IPS DF 6.9 (cell line): Measurements from ENCODE around the gene AGBL1.
A peak's percentile ranks its signal among the peaks of the same experiment; 100 is the strongest.

ENCODE experiments used
- DNase-seq: peaks from one replicate; pipeline ENCODE4 v3.0.0-alpha.2; 2013; ENCODE audit warnings: low read depth, low spot score
- H3K27ac ChIP-seq: one replicate; pipeline ENCODE4 v1.5.1; 2013; ENCODE audit warnings: low read length, control low read depth
- H3K27me3 ChIP-seq: 2 replicates; pipeline ENCODE4 v1.6.1; 2013; ENCODE audit warnings: mild to moderate bottlenecking, low read length; ENCODE audit not compliant: control insufficient read depth, insufficient read depth
- H3K36me3 ChIP-seq: 2 replicates; pipeline ENCODE4 v1.6.1; 2013; ENCODE audit warnings: low read length; ENCODE audit not compliant: control insufficient read depth, insufficient read depth
- H3K4me1 ChIP-seq: 2 replicates; pipeline ENCODE4 v1.6.1; 2013; ENCODE audit warnings: low read length; ENCODE audit not compliant: control insufficient read depth, insufficient read depth
- H3K4me3 ChIP-seq: 2 replicates; pipeline ENCODE4 v1.5.1; 2013; ENCODE audit warnings: mild to moderate bottlenecking, low read length
- H3K9me3 ChIP-seq: 2 replicates; pipeline ENCODE4 v1.6.1; 2013; ENCODE audit warnings: low read length, inconsistent platforms; ENCODE audit not compliant: control insufficient read depth, insufficient read depth
- WGBS: extraction: QIAGEN DNeasy Blood & Tissue Kit; methylation state at CpG from one replicate; pipeline ENCODE4 v1.1.7; 2013; ENCODE audit warnings: mixed read lengths, missing lambda C conversion rate; ENCODE audit not compliant: insufficient read length, insufficient coverage; 5-methylcytosine and 5-hydroxymethylcytosine counted together

The AGBL1 gene

DNA sequence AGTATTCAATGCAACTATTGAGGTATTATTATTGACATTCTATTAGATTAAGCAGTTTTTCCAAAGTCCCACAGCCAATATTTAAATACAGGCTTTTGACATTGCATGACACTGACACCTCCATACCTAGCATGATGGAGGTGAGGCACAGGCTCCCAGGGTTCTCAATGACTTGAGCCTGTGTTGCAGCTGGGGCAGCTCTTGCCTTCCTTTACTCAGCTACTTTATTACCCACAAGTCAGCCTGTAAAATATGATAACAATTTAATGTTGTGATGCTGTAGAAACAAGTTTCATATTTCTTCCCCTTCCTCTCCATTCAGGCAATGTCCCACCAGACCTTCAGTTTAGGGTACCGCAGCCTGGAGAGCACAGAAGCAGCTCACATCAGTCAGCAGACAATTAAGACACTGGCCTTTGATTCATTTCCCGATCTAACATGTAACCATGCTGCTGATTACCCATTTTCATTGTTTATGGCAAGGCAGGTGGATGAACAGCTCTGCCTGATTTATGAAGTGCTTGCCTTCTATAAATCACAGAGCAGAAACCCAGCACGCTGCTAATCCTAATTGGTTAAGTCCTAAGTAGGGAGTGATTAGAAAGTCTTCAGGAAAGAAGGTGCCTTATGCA is 826.1 kb downstream of the AGBL1 start:
- H3K27ac ChIP-seq, result no peak overlapping the region
- no peaks in the 10 kb centered on the region for H3K27me3 ChIP-seq
- no peaks in the 10 kb centered on the region for H3K4me1 ChIP-seq
- DNase-seq, result no peak
- no peaks in the 10 kb centered on the region for H3K9me3 ChIP-seq
- no peak overlapping the region for H3K4me3 ChIP-seq
- WGBS, result no CpG with 5 or more reads among the region's 3 CpGs
- no peaks in the 10 kb centered on the region for H3K36me3 ChIP-seq

DNA sequence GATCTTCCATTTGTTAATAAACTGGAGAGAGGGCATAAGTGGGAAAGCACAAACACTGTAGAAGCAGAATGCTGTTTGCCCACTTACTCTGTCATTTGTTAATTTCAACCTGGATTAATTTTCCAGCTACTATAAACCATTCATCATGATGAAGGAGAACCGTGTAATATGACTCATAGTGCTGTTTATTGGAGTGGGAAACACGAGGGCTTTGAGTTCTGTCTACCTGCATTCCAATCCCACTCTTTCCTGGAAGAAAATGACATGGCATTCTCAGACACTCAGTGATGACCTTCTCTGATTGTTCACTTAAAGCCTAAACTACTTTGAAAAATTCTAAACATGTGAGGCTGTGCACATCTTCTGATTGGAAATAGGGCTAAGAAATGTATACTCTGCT is 826.7 kb downstream of the AGBL1 start:
- Histone ChIP-seq H3K27me3 (no peaks in the 10 kb centered on the region), H3K9me3 (no peaks in the 10 kb centered on the region), H3K36me3 (no peaks in the 10 kb centered on the region), H3K27ac (no peak overlapping the region), H3K4me3 (no peak overlapping the region), H3K4me1 (no peaks in the 10 kb centered on the region)
- no peak for DNase-seq
- no CpG with 5 or more reads among the region's 2 CpGs for WGBS

DNA sequence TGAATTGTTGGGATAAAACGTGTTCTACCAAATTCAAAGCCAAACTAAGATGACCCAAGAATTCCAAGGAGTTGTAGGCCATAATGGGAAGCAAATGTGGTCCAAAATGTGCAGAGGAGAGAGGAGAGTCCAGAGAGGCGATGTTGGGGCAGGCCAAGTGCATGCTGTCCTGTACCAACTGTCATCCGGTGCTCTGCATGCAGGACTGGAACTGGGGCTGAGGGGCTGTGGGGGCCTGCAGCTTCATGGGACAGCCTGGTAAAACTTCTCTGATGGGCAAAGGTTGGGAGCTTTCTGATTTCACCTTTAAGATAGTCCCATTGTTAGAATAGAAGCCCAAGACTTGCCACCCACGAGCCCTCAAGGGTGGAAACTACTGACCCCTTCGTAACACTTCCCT is 831.4 kb downstream of the AGBL1 start:
- H3K36me3 ChIP-seq, result no peaks in the 10 kb centered on the region
- no peak for DNase-seq
- H3K9me3 ChIP-seq, result no peaks in the 10 kb centered on the region
- no CpG with 5 or more reads among the region's 5 CpGs for WGBS
- no peak overlapping the region for H3K27ac ChIP-seq
- H3K27me3 ChIP-seq, result no peaks in the 10 kb centered on the region
- H3K4me3 ChIP-seq, result no peak overlapping the region
- peaks cover 6% of the 10 kb centered on the region; the same call in 1 of the 2 replicates for H3K4me1 ChIP-seq

DNA sequence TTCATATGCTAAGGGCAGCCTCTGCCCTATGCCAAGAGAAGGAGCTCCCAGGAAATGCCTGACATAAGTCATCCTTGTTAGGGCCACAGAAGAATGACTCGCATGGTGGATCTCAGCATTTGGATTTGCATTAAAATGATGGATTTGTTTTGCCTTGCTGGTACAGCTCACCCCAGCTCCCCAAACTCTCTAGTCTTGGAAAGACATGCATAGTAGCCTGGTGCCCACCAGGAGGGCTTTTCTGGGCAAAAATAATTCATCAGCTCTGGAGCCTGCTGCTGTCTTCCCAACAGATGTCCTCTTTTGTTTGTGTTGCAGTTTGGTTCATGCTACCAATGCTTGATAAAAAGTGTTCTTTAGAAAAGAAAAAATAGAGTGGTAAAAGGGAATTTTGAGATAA is 833.0 kb downstream of the AGBL1 start:
- peaks cover 6% of the 10 kb centered on the region; the same call in 1 of the 2 replicates for H3K4me1 ChIP-seq
- H3K27ac ChIP-seq, result no peak overlapping the region
- no peaks in the 10 kb centered on the region for H3K9me3 ChIP-seq
- WGBS, result no CpG with 5 or more reads among the region's 1 CpG
- no peak for DNase-seq
- H3K36me3 ChIP-seq, result no peaks in the 10 kb centered on the region
- H3K4me3 ChIP-seq, result no peak overlapping the region
- H3K27me3 ChIP-seq, result no peaks in the 10 kb centered on the region

DNA sequence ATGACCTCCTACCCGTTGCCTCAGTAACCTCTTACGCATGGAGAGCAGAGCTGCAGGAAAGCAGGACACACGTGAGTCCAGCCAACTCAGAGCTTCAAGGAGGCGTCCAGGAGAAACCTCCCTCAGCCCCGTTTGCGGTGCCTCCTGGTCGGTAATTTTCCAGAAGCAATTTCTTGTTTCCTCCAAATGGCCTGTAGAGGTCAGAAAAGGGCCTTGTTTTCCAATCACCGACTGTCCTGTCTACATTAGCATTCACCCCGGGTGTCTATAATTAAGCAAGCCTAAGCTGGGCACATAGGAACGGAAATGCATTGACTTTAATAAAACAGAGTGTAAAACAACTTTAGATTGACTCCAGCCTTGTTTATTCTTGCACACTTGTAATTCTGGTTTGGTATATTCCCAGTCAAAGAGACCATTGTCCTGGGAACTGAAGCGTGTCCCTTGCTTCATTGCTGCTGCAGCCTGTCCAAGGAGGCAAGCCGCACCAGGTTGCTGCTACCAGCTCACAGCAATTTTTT is 836.2 kb downstream of the AGBL1 start:
- no CpG with 5 or more reads among the region's 12 CpGs for WGBS
- H3K4me1 ChIP-seq, result peaks cover 6% of the 10 kb centered on the region; the same call in 1 of the 2 replicates
- H3K36me3 ChIP-seq, result no peaks in the 10 kb centered on the region
- DNase-seq, result peak; percentile 57
- no peaks in the 10 kb centered on the region for H3K9me3 ChIP-seq
- no peak overlapping the region for H3K27ac ChIP-seq
- no peak overlapping the region for H3K4me3 ChIP-seq
- H3K27me3 ChIP-seq, result no peaks in the 10 kb centered on the region

DNA sequence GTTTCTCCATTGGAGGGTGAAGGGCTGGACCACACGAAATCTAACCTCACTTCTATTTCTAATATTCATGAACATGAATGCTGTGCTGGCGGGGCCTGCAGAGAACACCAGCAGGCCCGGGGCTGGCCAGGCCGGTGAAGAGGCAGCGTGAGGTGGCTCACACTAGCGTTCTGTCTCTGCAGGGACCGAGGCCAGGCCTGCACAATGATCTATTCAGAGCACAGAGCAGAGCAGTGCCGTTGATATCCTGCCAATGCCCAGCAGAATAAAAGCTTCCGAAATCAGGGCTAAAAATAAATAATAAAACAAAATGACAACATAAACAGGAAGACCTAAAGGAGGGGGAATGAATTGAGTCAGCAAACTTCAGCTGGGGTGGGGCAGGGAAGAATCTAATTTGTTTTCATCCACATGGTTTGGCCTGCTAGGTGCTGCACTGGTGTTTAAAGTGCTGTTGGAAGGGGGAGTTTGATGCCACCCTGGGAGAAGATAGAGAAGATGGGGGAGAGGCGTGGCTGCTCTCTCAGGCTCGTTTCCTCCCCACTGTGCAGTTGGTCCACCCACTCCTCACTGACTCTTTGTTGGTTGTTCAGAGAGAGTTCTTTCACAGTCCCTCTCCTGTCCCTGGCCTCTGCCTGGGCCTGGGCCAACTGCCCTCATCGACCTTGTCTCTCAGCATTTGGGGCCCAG is 837.1 kb downstream of the AGBL1 start:
- H3K4me1 ChIP-seq, result peaks cover 6% of the 10 kb centered on the region; the same call in 1 of the 2 replicates
- H3K27me3 ChIP-seq, result no peaks in the 10 kb centered on the region
- H3K4me3 ChIP-seq, result no peak overlapping the region
- H3K27ac ChIP-seq, result no peak overlapping the region
- WGBS, result no CpG with 5 or more reads among the region's 12 CpGs
- no peaks in the 10 kb centered on the region for H3K36me3 ChIP-seq
- DNase-seq, result no peak
- no peaks in the 10 kb centered on the region for H3K9me3 ChIP-seq

DNA sequence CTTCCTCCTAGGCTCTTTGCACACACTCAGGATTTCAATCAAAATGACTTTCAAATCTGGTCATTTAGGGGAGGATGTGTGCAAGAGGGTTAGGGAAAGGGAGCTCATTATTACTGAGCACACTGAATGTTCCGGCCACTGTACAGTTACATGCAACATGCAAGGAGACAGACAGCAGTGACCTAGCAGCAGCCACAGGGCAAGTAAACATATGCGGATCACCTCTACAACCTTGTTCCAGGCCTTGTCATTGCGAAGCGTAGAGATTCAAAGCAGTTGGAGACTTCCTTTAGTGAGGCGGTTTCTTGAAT is 837.6 kb downstream of the AGBL1 start:
- no peaks in the 10 kb centered on the region for H3K27me3 ChIP-seq
- DNase-seq, result no peak
- H3K9me3 ChIP-seq, result no peaks in the 10 kb centered on the region
- H3K4me1 ChIP-seq, result peaks cover 2% of the 10 kb centered on the region; the same call in 1 of the 2 replicates
- no peak overlapping the region for H3K4me3 ChIP-seq
- no CpG with 5 or more reads among the region's 5 CpGs for WGBS
- no peaks in the 10 kb centered on the region for H3K36me3 ChIP-seq
- H3K27ac ChIP-seq, result no peak overlapping the region

DNA sequence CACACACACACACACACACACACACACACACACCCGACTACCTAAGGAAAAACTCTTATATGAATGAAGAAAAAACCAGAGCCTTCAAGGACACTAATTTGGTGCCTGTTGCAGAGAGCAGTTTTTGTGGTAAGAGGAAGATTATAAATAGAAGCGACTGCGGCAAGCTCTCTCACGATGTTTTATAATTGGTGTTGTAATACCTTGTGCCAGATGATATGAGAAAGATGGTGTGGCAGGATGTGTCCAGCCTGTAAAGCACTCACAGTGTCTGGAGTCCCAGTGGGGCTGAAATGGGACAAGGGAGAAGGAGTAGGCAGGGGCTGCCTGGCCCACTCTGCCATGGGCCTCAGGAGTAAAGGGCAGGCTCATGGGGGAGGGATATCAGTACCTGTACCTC is 839.9 kb downstream of the AGBL1 start:
- DNase-seq, result no peak
- WGBS, result no CpG with 5 or more reads among the region's 4 CpGs
- no peak overlapping the region for H3K4me3 ChIP-seq

DNA sequence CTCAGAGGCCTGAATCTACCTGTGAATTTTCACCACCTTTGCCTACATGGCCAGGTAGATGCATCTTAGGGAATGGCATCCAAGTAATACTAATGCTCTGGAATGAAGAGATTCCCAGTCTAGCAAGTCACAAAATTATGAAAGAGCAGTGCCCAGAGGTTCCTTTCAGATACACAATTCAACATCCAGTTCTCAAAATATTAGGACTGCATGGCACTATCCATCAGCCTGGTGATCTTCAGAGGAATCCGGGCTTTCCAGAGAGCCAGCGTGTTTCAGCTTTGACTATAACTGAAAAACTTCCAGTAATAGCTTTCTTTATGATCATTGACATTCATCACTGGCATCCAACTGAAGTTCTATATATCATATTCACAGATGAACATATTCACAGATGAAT is 849.8 kb downstream of the AGBL1 start:
- no CpG with 5 or more reads among the region's 2 CpGs for WGBS
- Histone ChIP-seq H3K4me1 (no peaks in the 10 kb centered on the region), H3K27ac (no peak overlapping the region), H3K36me3 (no peaks in the 10 kb centered on the region), H3K27me3 (no peaks in the 10 kb centered on the region), H3K4me3 (no peak overlapping the region), H3K9me3 (no peaks in the 10 kb centered on the region)
- no peak for DNase-seq

More for the DNA sequence above, 839.9 kb downstream of the AGBL1 start:
- no peaks in the 10 kb centered on the region for H3K4me1 ChIP-seq
- H3K36me3 ChIP-seq, result no peaks in the 10 kb centered on the region
- no peak overlapping the region for H3K27ac ChIP-seq
- H3K27me3 ChIP-seq, result no peaks in the 10 kb centered on the region
- H3K9me3 ChIP-seq, result no peaks in the 10 kb centered on the region

DNA sequence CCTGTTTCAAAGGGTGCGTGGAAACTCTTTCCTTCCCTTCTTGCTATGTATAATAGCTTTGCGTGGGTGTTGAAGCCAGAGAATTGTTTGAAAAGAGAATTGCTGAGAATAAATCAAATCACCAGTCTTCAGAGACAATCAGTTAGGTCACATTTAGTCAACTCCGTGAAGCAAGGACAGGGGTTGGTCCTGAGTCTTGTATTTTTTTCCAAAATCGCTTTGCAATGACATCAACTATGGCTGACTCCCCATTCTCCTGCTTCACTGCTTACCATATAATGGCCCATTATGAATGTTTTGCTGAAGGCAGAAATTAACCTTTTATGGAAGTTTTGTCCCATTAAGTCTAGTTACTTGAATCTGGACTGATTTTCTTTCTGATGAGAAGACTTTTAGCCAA is 852.8 kb downstream of the AGBL1 start:
- Histone ChIP-seq H3K4me1 (0 out of 2 replicates have a peak, but pooled peaks cover 1% of the 10 kb centered on the region), H3K36me3 (no peaks in the 10 kb centered on the region), H3K4me3 (no peak overlapping the region), H3K27ac (no peak overlapping the region), H3K27me3 (no peaks in the 10 kb centered on the region), H3K9me3 (no peaks in the 10 kb centered on the region)
- no CpG with 5 or more reads among the region's 4 CpGs for WGBS
- no peak for DNase-seq

DNA sequence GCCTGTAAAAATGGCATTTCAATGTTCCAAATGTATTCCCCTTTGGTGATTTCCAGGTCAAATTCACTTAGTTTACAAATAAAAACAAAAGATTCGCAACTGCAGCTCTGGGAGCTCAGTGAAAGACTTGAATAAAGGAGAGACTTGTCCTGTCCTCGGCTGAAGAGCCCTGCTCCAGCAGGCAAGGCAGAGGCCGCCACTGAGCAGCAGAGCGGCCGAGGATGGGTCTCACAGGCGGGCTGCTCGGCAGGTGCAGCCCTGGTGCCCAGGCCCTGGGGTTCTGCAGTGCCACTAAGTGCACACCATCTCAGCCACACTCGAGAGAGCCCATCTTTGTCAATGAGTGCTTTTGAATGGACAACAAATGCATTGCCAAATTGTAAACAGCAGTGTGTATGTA is 856.2 kb downstream of the AGBL1 start:
- DNase-seq, result no peak
- Histone ChIP-seq H3K36me3 (no peaks in the 10 kb centered on the region), H3K4me1 (0 out of 2 replicates have a peak, but pooled peaks cover 1% of the 10 kb centered on the region), H3K27ac (no peak overlapping the region), H3K27me3 (no peaks in the 10 kb centered on the region), H3K4me3 (no peak overlapping the region), H3K9me3 (no peaks in the 10 kb centered on the region)
- no CpG with 5 or more reads among the region's 8 CpGs for WGBS
